ENCODE results near the gene DCTN1. TPM values are rescaled to one million over a fixed set of nuclear protein-coding genes. Genes with fewer than 3 reads are reported as not detected.

Gene DCTN1
- total RNA-seq, result 141 and 144 TPM in 2 replicates

GRCh38 chr2:74379851-74380789, at the start of gene DCTN1:
TSS of gene DCTN1 (minus strand) at chr2:74380311. CDS start at chr2:74380037, 274 bp downstream.

GRCh38 chr2:74421221-74421870, 41.2 kb upstream of the DCTN1 start, which contains the start of the genes C2orf81 and WDR54:
TSS of gene C2orf81 (minus strand) at chr2:74421619. CDS start at chr2:74421560, 59 bp downstream.
TSS of gene WDR54 (plus strand) at chr2:74421730. CDS start at chr2:74422154, 424 bp downstream.

DNA sequence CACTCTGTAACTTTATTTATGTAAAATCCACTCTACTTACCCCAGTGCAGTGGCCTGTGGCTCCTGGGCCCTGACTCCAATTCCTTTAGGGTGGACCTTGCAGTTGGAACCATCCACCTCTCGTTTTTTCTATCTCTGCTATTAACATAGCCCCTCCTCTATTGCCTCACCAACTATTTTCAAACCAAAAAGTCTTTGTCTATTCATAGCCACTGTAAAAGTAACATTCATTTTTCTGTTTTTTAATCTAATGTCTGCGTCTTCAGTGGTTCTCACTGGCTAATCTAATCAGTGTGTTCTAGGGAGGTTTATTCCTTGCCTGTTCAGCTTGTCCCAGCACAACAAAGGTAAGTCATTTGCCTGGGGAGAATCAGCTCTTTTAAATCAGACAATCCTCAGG, 36.8 kb downstream of the DCTN1 start, which contains the start of gene SLC4A5:
TSS of gene SLC4A5 (minus strand) at position 101 of the 400 bp plus-strand sequence. CDS start 28,393 bp downstream, outside the sequence.

Small RNA genes lying within 50 kb of the gene (small RNA-seq; reads per million reads assigned to genes)
- gene RNU6-542P (not detected), gene TAF13P2 (not detected)

Other genes starting within 250 kb of the DCTN1 start
- 24.2 and 28.6 TPM in 2 replicates for gene BOLA3, start 232.4 kb downstream of the DCTN1 start, total RNA-seq
- 164 and 165 TPM in 2 replicates for gene MOB1A, start 201.4 kb downstream of the DCTN1 start, total RNA-seq
- gene MTHFD2, start 181.7 kb downstream of the DCTN1 start, total RNA-seq, result 117 and 136 TPM in 2 replicates
- gene SLC4A5, start 36.9 kb downstream of the DCTN1 start, total RNA-seq, result 2.2 and 2.7 TPM in 2 replicates
- gene C2orf81, start 41.3 kb upstream of the DCTN1 start, total RNA-seq, result 1.3 and 1.7 TPM in 2 replicates
- 18.3 and 19.7 TPM in 2 replicates for gene WDR54, start 41.4 kb upstream of the DCTN1 start, total RNA-seq
- gene RTKN, start 61.6 kb upstream of the DCTN1 start, total RNA-seq, result 14.4 and 16.5 TPM in 2 replicates
- 12.2 and 12.3 TPM in 2 replicates for gene INO80B, start 74.8 kb upstream of the DCTN1 start, total RNA-seq
- 31.6 and 33.8 TPM in 2 replicates for gene WBP1, start 78.1 kb upstream of the DCTN1 start, total RNA-seq
- 28.9 and 30.8 TPM in 2 replicates for gene MOGS, start 85.1 kb upstream of the DCTN1 start, total RNA-seq
- 17.6 and 21.7 TPM in 2 replicates for gene MRPL53, start 92.4 kb upstream of the DCTN1 start, total RNA-seq
- 15.0 and 20.8 TPM in 2 replicates for gene CCDC142, start 102.7 kb upstream of the DCTN1 start, total RNA-seq
- 11.4 and 14.6 TPM in 2 replicates for gene TTC31, start 102.8 kb upstream of the DCTN1 start, total RNA-seq
- 2.2 and 3.3 TPM in 2 replicates for gene LBX2, start 119.3 kb upstream of the DCTN1 start, total RNA-seq
- 15.8 and 18.2 TPM in 2 replicates for gene PCGF1, start 127.4 kb upstream of the DCTN1 start, total RNA-seq
- gene TLX2, start 134.1 kb upstream of the DCTN1 start, total RNA-seq, result 0.11 and 0.13 TPM in 2 replicates
- gene DQX1, start 145.9 kb upstream of the DCTN1 start, total RNA-seq, result not detected in 2 replicates
- 60.6 and 64.5 TPM in 2 replicates for gene AUP1, start 149.4 kb upstream of the DCTN1 start, total RNA-seq
- gene HTRA2, start 149.6 kb upstream of the DCTN1 start, total RNA-seq, result 21.0 and 23.7 TPM in 2 replicates
- 162 and 188 TPM in 2 replicates for gene LOXL3, start 173.6 kb upstream of the DCTN1 start, total RNA-seq
- gene DOK1, start 174.4 kb upstream of the DCTN1 start, total RNA-seq, result 58.1 and 87.9 TPM in 2 replicates

All from articular chondrocyte of knee joint (primary cell).